Thoracic aorta (tissue), 2 donors: Measurements from ENCODE around the gene ASIC3. TPM values are rescaled to one million over a fixed set of nuclear protein-coding genes. Genes with fewer than 3 reads are reported as not detected.

Experiments used
- ATAC-seq: fragments of 150-250 bp; one replicate; pipeline ENCODE4 v1.8.0; 2017; ENCODE audit warnings: low read depth; ENCODE audit not compliant: insufficient number of reproducible peaks, low FRiP score
- DNase-seq: peaks from one replicate; pipeline ENCODE4 v3.0.0-alpha.2; 2020; ENCODE audit warnings: low spot score
- H3K27ac ChIP-seq, 2 donors: fragments of 200-600 bp; sonication (generic); 1 replicate in 1 of 2; 2 replicates in 1 of 2; pipeline ENCODE4 v1.5.1; 2016; ENCODE audit warnings: mild to moderate bottlenecking in 2 of 2, moderate library complexity in 2 of 2
- H3K27me3 ChIP-seq: fragments of 200-600 bp; sonication (generic); replicated peaks from 2 replicates; pipeline ENCODE4 v1.6.0; 2016; ENCODE audit warnings: mild to moderate bottlenecking; ENCODE audit not compliant: insufficient read depth
- H3K36me3 ChIP-seq: fragments of 200-600 bp; sonication (generic); one replicate; pipeline ENCODE4 v1.5.1; 2016
- H3K4me1 ChIP-seq, 2 donors: fragments of 200-600 bp; sonication (generic); 1 replicate in 1 of 2; 2 replicates in 1 of 2; pipeline versions ENCODE4 v1.5.1 to v1.6.0; 2016; ENCODE audit warnings: low read depth in 2 of 2, mild to moderate bottlenecking in 1 of 2; ENCODE audit not compliant: control insufficient read depth in 1 of 2
- H3K4me3 ChIP-seq: fragments of 200-600 bp; sonication (generic); 2 replicates; pipeline ENCODE4 v1.5.1; 2016; ENCODE audit warnings: mild to moderate bottlenecking
- H3K9me3 ChIP-seq: fragments of 200-600 bp; sonication (generic); 2 replicates; pipeline ENCODE4 v1.5.1; 2016
- CTCF ChIP-seq: fragments of 200-600 bp; sonication (generic); IDR thresholded peaks from one replicate; pipeline ENCODE4 v1.5.1; 2019; ENCODE audit warnings: antibody characterized with exemption
- total RNA-seq, 2 donors: library from RNA; depleted of rRNA; stranded (reverse); fragments of >200 nt; gene quantifications; one replicate each; pipeline versions ENCODE4 v1.1.0 to v1.2.3, GENCODE V29; 2016

The ASIC3 gene
- total RNA-seq, 2 donors from 2014 or later = 2.0 to 2.8 TPM

DNA sequence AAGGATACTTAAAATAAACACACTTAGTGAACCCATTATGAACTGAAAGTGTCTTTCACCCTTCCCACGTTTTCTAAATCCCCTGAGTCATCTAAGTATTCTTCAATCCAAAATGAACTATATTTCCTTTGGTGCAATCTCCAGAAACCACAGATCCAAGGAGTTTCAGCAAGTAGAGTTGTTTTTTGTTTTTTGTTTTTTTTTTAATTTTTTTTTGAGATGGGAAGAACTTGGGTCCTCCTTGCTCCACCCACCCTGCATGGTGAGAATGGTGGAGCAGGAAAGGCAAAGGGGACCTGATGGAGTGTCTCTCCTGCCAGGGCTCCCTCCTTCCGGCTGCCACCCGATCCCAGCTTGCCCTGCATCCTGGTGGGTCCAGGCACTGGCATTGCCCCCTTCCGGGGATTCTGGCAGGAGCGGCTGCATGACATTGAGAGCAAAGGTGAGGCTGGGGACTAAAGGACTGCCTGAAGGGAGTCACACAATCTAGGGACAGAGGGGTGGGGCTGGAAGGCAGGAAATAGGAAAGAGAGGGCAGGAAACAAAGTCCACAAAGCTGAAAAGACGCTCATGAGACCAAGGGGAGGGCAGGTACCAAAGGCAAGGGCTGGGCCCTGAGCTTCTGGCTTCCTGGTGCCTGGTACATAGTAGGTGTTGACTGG is 36.2 kb upstream of the ASIC3 start:
- peaks cover 4% of the 10 kb centered on the region for H3K27me3 ChIP-seq

DNA sequence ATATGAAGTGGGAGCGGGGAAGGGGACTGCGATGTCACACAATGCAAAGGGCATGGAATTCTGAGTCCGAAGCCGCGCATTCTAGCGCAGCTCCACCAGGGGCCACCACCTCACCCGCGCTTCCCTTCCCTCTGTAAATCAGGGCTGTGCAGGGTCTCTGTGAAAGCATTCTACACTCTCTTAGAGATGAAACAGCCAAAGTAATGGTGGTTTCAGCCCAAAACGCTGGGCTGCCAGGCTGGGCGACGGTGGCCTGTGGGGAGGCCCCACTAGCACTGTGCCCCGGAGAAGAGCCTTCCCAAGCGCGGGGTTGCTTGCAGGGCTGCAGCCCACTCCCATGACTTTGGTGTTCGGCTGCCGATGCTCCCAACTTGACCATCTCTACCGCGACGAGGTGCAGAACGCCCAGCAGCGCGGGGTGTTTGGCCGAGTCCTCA is 35.4 kb upstream of the ASIC3 start:
- peaks cover 4% of the 10 kb centered on the region for H3K27me3 ChIP-seq
- H3K4me1 ChIP-seq = peaks cover 9 to 18% of the 10 kb centered on the region in 2 donors
- DNase-seq = no peak
- H3K4me3 ChIP-seq = no peak overlapping the region
- no peak overlapping the region for H3K27ac ChIP-seq
- no peak for ATAC-seq
- peak; percentile 43 for TF ChIP-seq CTCF
- no peaks in the 10 kb centered on the region for H3K36me3 ChIP-seq
- no peaks in the 10 kb centered on the region for H3K9me3 ChIP-seq

More for the DNA sequence above, 36.2 kb upstream of the ASIC3 start:
- H3K27ac ChIP-seq = no peak overlapping the region
- TF ChIP-seq CTCF = no peak
- no peak for ATAC-seq
- no peaks in the 10 kb centered on the region for H3K9me3 ChIP-seq
- no peak overlapping the region for H3K4me3 ChIP-seq
- no peaks in the 10 kb centered on the region for H3K36me3 ChIP-seq
- DNase-seq = no peak
- H3K4me1 ChIP-seq = peaks cover 9 to 15% of the 10 kb centered on the region in 2 donors

- DNase-seq (no peak), ATAC-seq (no peak)
- peak overlapping the region; percentile 66 for H3K4me3 ChIP-seq
- H3K27ac ChIP-seq = no peak overlapping the region
- peaks cover 4% of the 10 kb centered on the region for H3K27me3 ChIP-seq
- no peaks in the 10 kb centered on the region for H3K36me3 ChIP-seq
- no peak for TF ChIP-seq CTCF
- H3K9me3 ChIP-seq = no peaks in the 10 kb centered on the region
- H3K4me1 ChIP-seq = peaks cover 9 to 22% of the 10 kb centered on the region in 2 donors
Measured at GRCh38 chr7:151013356-151013732, 35.0 kb upstream of the ASIC3 start.

- no peaks in the 10 kb centered on the region for H3K9me3 ChIP-seq
- DNase-seq (peak; percentile 27), ATAC-seq (no peak)
- peak overlapping the region; percentile 66 for H3K4me3 ChIP-seq
- H3K27me3 ChIP-seq = peaks cover 4% of the 10 kb centered on the region
- TF ChIP-seq CTCF = no peak
- H3K27ac ChIP-seq = no peak overlapping the region
- peaks cover 9 to 23% of the 10 kb centered on the region in 2 donors for H3K4me1 ChIP-seq
- no peaks in the 10 kb centered on the region for H3K36me3 ChIP-seq
Measured at GRCh38 chr7:151013733-151014497, 34.4 kb upstream of the ASIC3 start.

GRCh38 chr7:151014950-151015349 is 33.4 kb upstream of the ASIC3 start:
- H3K4me1 ChIP-seq = peaks cover 9 to 26% of the 10 kb centered on the region in 2 donors
- H3K36me3 ChIP-seq = no peaks in the 10 kb centered on the region
- H3K9me3 ChIP-seq = no peaks in the 10 kb centered on the region
- DNase-seq (no peak), ATAC-seq (no peak)
- H3K27me3 ChIP-seq = peaks cover 2% of the 10 kb centered on the region
- no peak for TF ChIP-seq CTCF
- H3K27ac ChIP-seq = no peak overlapping the region
- H3K4me3 ChIP-seq = no peak overlapping the region
